Calu3 (cell line): ENCODE measurements around the gene MINAR1. TPM values are rescaled to one million over a fixed set of nuclear protein-coding genes. Genes with fewer than 3 reads are reported as not detected.

ENCODE experiments used
- BruUV-seq: library from RNA; stranded (reverse); fragments of 400-500 nt; replicated peaks from 2 replicates; lab custom pipeline; 2021; lab: Mats Ljungman, UMichigan
- CTCF ChIA-PET: fragments of 300-600 bp; sonication (Branson Sonifier 250); formaldehyde crosslinking; loops from one replicate; lab custom pipeline; 2022; ENCODE audit warnings: antibody characterized with exemption; lab: Charles Lee
- DNase-seq: peaks from one replicate; pipeline ENCODE4 v3.0.0; 2022
- H3K27ac Mint-ChIP-seq: one replicate; pipeline ENCODE4 v1.8.0; 2022; ENCODE audit warnings: mixed read lengths; ENCODE audit not compliant: unreplicated experiment
- H3K27me3 Mint-ChIP-seq: one replicate; pipeline ENCODE4 v1.8.0; 2022; ENCODE audit warnings: mixed read lengths; ENCODE audit not compliant: unreplicated experiment
- H3K36me3 Mint-ChIP-seq: one replicate; pipeline ENCODE4 v1.8.0; 2022; ENCODE audit warnings: mild to moderate bottlenecking, moderate library complexity, mixed read lengths; ENCODE audit not compliant: insufficient read depth, unreplicated experiment
- H3K4me1 Mint-ChIP-seq: one replicate; pipeline ENCODE4 v1.8.0; 2022; ENCODE audit warnings: mild to moderate bottlenecking, low read depth, mixed read lengths; ENCODE audit not compliant: unreplicated experiment
- H3K4me3 Mint-ChIP-seq: one replicate; pipeline ENCODE4 v1.8.0; 2022; ENCODE audit warnings: mild to moderate bottlenecking, low read depth, moderate library complexity, mixed read lengths; ENCODE audit not compliant: unreplicated experiment
- H3K9me3 Mint-ChIP-seq: one replicate; pipeline ENCODE4 v1.8.0; 2022; ENCODE audit warnings: low read depth, mixed read lengths; ENCODE audit not compliant: unreplicated experiment
- CTCF ChIP-seq: fragments of 200-600 bp; IDR thresholded peaks from one replicate; pipeline ENCODE4 v1.8.0; 2022; ENCODE audit warnings: antibody characterized with exemption; ENCODE audit not compliant: unreplicated experiment
- intact Hi-C: fragments of 100-400 bp; cut with micrococcal nuclease; formaldehyde crosslinking; loops from one replicate; pipeline ENCODE4 v1.10.0; 2022; ENCODE audit not compliant: unreplicated experiment
- total RNA-seq: library from RNA; stranded (reverse); gene quantifications from 2 replicates; pipeline ENCODE4 v1.2.3, GENCODE V29; 2022

MINAR1 gene
- total RNA-seq, 1 experiment from 2014 or later = 2.4 TPM

GRCh38 chr15:79447060-79447459 lies 14.9 kb downstream of the MINAR1 start:
- no TSS peak for BruUV-seq
- H3K4me3 Mint-ChIP-seq = no peak overlapping the region
- CTCF ChIA-PET = no interaction called here

DNA sequence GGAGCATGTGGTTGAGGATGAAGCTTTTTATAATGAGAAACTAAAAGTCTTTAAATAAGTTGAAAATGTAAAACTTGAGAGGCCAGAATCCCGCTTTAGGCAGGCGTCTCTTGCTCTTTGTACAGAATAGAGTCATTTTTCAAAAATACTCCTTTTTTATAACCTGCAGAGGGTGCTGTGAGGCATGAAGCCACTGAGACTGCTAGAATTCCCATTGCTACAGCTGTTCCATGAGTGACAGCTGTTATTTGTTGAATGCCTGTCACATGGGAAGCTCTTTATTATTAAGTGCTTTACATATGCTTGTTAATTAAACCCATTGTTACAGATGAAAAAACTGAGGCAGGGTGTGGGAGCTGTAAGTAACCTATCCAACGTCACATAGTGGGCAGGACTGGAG lies 18.5 kb downstream of the MINAR1 start:
- H3K36me3 Mint-ChIP-seq = no peaks in the 10 kb centered on the region

More at GRCh38 chr15:79447060-79447459, 14.9 kb downstream of the MINAR1 start:
- H3K36me3 Mint-ChIP-seq = no peaks in the 10 kb centered on the region
- intact Hi-C loops = no loop called here
- H3K9me3 Mint-ChIP-seq = no peaks in the 10 kb centered on the region
- no peak for TF ChIP-seq CTCF
- H3K27me3 Mint-ChIP-seq = peaks cover 12% of the 10 kb centered on the region
- no peak overlapping the region for H3K27ac Mint-ChIP-seq
- H3K4me1 Mint-ChIP-seq = no peaks in the 10 kb centered on the region
- no peak for DNase-seq

DNA sequence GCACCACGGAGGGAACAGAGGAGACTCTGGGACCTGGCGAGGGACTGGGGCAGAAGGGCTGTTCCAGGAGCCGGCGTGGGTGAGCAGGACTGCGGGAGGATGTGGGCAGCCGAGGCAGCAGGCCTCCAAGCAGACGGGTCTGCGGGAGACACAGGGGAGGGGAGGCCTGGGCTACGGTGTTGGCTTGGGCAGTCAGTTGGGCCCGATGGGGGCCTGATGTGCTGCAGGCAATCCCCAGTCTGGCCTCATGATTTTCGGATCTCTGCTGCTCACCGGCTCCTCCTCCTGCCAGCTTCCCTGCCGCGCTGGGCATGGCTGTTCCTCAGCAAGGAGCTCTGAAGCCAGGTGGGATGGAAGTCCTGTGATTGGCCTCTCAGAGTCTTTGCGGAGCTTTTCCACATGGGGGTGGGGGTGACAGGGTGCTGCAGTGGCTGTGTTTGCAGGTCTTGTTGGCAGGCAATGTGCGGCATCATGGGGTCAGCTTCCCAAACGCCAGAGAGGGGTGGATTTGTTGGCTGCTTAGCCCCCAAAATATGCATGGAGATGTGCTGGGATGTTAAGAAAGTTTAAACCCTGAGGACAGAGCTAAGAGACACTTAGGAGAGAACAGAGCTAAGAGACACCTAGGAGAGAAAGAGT lies 19.3 kb downstream of the MINAR1 start:
- Mint-ChIP-seq H3K27ac (no peak overlapping the region), H3K27me3 (peaks cover 12% of the 10 kb centered on the region), H3K36me3 (no peaks in the 10 kb centered on the region), H3K4me3 (no peak overlapping the region), H3K9me3 (no peaks in the 10 kb centered on the region), H3K4me1 (no peaks in the 10 kb centered on the region)
- intact Hi-C loops = no loop called here
- no peak for DNase-seq
- TF ChIP-seq CTCF = no peak
- no TSS peak for BruUV-seq
- CTCF ChIA-PET = interaction anchor here (1.1 kb wide), 1 partner anchor 402 kb away, joined by 3 read pairs; no protein-coding TSS in a partner anchor

More for the DNA sequence above, 18.5 kb downstream of the MINAR1 start:
- no peak overlapping the region for H3K27ac Mint-ChIP-seq
- H3K4me3 Mint-ChIP-seq = no peak overlapping the region
- intact Hi-C loops = no loop called here
- H3K9me3 Mint-ChIP-seq = no peaks in the 10 kb centered on the region
- no peak for DNase-seq
- H3K4me1 Mint-ChIP-seq = no peaks in the 10 kb centered on the region
- no TSS peak for BruUV-seq
- TF ChIP-seq CTCF = peak; percentile 22
- H3K27me3 Mint-ChIP-seq = peaks cover 12% of the 10 kb centered on the region
- CTCF ChIA-PET = interaction anchor here (1.1 kb wide), 1 partner anchor 403 kb away, joined by 3 read pairs; no protein-coding TSS in a partner anchor

DNA sequence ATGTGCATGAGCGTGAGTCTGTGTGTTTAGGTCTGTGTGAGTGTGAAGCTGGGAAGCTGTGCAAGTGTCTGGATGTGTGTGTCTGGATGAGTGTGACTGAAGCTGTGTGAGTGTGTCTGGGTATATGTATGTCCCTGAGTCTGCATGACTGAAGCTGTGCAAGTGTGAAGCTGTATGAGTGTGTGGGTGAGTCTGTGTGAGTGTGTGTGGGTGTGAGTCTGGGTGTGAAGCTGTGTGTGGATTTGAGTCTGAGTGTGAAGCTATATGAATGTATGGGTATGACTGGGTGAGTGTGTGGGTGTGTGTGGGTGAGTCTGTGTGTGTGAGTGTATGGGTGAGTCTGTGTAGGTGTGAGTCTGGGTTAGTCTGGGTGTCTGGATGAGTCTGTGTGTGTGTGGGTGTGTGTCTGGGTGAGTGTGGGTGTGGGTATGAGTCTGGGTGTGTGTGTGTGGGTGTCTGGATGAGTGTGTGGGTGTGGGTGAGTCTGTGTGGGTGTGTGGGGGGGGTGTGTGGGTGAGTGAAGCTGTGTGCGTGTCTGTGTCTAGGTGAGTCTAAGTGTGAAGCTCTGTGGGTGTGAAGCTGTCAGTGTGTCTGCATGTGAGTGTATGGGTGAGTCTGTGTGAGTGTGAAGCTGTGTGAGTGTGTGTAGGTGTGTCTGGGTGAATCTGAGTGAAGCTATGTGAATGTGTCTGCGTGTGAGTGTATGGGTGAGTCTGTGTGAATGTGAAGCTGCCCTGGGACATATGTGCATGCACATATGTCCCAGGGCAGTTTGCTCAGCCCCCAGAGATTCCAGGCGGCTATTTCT lies 20.3 kb downstream of the MINAR1 start:
- BruUV-seq = no TSS peak
- no peak for TF ChIP-seq CTCF
- Mint-ChIP-seq H3K27me3 (peaks cover 12% of the 10 kb centered on the region), H3K4me1 (no peaks in the 10 kb centered on the region), H3K36me3 (no peaks in the 10 kb centered on the region), H3K4me3 (no peak overlapping the region), H3K27ac (no peak overlapping the region), H3K9me3 (no peaks in the 10 kb centered on the region)
- no peak for DNase-seq
- CTCF ChIA-PET = no interaction called here
- intact Hi-C loops = no loop called here
